GM19193 (cell line): ENCODE results near the gene KCNC3.

Experiments used
- POLR2A ChIP-seq: IDR thresholded peaks from 4 replicates; pipeline ENCODE4 v1.6.1; 2011; ENCODE audit not compliant: insufficient read depth, insufficient read length; ENCODE audit errors: extremely low read depth

KCNC3 gene

DNA sequence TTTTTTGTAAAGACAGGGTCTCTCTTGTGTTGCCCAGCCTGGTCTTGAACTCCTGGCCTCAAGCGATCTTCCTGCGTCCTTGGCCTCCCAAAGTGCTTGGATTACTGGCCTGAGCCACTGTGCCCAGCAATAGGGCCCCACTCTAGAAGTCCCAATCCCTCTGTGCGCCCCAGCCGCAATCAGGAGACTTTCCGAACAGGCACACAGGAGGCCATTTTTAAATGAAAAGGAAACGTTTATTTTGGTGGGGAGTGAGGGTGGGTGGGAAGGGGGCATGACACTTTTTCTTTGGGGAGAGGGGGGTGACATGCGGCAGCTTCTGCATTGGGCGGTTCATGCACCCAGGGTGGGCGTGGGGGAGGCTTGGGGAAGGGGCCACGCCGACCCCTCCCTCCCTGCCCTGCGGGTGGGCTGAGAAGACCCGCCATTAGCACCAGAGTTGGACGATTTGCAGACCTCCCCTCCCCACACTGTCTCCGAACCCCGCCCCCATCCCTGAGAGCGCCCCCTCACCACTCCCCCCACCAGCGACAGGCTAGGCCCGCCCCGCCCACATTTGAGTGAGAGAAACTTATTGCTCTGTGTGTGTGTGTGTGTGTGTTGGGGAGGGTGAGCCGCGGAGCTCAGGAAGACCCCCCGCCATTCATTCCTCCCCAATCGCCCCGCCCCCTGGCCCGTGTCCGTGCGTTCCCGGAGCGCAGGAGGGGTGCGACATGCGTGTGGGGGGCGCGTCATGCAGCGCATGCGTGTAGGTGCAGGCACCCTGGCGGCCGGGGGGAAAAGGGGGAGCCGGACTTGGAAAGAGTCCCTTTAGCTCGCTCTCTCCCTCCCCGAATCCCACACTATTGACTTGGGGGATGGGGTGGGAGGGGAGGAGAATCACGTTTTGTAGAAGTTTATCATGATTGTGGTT, 17.2 kb downstream of the KCNC3 start:
- no peak for TF ChIP-seq POLR2A

DNA sequence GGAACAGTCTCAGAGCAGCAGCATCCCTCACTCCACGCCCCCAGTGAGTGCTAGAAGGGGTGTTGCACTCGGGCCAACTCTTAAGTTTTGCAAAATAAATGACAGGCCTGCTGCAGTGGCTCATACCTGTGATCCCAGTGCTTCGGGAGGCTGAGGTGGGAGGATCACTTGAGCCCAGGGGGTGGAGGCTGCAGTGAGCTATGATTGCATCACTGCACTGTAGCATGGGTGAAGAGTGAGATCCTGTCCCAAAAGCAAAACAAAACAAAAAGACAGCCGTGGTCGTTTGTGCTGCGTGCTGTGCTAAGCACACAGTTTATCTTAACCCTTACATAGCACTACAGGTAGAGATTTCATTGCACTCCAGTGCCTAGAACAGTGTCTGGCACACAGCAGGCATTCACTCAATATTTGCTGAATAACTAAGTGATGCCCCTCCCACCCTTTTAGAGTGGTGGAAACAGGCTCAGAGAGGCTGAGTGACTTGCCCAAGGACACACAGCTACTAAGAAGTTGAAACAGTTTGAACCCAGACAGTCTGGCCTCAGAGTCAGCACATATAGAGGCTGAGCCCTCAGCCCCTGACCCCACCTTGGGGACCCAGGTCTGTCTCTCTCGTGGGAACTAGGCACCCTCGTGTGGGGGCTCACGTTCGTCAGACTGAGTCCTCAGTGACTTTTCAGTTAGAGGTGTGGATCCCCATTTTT, 18.3 kb downstream of the KCNC3 start:
- no peak for TF ChIP-seq POLR2A

DNA sequence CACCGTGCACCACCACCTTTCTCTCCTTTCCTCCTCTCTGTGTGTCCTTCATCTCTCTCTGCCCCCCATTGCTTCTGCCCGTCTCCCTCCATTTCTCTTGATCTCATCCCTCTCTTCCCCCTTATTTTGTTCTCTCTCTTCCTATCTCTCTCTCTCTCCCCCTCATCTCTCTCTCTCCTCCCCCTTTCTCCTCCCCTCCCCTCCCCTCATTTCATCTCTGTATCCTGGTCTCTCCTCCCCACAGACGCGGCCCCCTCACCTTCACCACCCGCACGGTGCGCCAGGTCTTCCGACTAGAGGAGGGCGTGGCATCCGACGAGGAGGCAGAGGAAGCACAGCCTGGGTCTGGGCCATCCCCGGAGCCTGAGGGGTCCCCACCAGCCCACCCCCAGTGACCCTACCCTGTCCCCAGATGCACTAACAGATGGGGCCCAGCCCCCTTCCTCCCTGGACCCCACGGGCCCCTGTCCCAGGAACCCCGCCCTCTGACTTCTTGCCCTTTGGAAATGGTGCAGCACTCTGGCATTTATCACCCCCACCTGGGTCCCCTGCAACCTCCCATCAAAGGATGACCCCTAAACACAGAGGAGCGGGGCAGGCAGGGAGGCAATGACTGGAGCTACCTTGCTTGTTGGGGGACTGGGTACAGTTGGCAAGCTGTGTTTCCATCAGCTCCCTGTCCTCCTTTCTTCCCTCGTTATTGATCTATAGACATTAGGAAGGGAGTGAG, 19.6 kb downstream of the KCNC3 start:
- TF ChIP-seq POLR2A = no peak

DNA sequence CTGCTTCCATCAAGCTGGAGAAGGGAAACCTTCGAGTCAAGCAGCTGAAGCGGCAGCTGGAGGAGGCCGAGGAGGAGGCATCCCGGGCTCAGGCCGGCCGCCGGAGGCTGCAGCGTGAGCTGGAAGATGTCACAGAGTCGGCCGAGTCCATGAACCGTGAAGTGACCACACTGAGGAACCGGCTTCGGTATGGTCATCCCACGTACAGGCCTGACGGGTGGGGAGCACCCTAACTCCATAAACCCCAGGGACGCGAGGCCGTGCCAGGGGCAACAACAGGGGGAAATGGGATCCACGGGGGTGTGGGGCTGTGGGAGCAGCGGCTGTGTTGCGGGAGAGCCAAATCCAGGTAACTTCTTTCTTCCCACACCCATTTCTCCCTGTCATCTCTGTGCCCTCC, 20.2 kb downstream of the KCNC3 start:
- TF ChIP-seq POLR2A = no peak

DNA sequence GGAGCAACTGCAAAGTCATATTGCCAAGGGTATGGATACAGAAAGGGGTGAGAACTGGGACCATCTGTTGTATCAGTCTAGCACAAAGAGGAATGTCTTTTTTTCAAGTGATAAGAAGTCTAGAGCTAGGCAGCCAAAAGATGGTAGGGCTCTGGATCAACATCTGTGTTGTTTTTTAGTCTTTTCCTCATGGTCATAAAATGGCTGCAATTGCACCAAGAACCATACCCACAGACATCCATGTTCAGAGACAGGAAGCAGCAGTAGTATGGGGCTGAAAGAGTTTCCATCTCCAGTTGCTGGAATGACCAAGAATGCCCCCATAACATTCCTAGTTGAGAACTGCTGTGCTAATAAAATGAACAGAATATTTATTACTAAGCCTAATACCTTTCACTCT, 25.6 kb downstream of the KCNC3 start:
- no peak for TF ChIP-seq POLR2A

DNA sequence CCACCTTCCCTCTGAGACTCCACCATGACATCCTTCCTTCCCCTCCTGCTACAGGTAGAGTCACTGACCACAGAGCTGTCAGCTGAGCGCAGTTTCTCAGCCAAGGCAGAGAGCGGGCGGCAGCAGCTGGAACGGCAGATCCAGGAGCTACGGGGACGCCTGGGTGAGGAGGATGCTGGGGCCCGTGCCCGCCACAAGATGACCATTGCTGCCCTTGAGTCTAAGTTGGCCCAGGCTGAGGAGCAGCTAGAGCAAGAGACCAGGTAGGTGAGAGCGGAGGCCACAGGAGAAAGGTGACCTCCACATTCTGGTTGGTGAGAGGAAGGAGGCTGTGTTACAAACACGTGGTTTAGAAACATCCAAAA, 27.6 kb downstream of the KCNC3 start:
- no peak for TF ChIP-seq POLR2A

DNA sequence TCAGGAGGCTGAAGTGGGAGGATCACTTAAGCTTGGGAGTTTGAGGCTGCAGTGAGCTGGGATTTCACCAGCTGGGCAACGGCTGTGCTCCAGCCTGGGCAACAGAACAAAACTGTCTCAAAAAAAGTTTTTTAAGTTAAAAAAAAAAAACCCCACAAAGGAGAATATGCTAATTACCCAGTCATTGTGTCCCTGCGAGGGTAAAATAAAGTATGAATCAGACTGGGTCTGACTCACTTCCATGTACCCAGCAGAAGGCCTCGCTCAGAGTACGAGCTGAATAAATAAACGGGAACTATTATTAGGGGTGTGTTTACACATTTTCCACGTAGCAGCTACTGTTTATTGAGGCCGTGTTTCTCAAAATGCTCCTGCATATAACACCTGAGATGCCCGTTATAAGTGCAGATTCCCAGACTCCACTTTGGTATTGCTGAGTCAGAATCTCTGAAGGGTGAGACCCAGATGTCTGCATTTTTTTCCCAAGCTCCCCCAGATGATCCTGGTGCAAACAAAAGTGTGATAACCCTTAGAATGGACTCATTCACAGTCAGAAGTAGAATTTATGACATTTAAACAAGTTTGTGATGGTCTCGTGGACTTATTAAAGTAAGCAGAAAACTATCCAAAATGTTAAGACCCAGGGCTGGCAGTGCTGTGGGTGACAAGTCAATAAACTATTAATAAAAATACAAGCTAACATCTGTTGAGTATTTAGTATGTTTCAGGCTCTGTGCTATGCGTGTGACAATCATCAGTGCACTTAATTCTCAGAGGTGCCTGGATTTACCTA, 28.2 kb downstream of the KCNC3 start:
- TF ChIP-seq POLR2A = no peak

DNA sequence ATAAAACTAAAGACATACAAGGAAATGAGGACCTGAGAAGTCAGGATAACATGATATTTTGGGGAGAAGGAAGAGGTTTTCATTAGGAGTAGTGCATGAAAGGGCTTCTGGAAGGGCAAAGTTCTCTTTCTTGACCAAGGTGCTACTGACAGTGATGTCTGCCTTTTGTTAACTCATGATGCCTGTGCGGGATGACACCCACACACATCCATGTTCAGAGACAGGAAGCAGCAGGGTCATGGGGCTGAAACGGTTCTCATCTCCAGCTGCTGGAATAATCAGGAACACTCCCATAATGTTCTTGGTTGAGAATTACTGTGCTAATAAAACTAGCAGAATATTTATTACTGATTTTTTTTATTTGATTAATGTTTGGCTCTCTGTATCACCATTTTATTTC, 29.1 kb downstream of the KCNC3 start:
- no peak for TF ChIP-seq POLR2A

DNA sequence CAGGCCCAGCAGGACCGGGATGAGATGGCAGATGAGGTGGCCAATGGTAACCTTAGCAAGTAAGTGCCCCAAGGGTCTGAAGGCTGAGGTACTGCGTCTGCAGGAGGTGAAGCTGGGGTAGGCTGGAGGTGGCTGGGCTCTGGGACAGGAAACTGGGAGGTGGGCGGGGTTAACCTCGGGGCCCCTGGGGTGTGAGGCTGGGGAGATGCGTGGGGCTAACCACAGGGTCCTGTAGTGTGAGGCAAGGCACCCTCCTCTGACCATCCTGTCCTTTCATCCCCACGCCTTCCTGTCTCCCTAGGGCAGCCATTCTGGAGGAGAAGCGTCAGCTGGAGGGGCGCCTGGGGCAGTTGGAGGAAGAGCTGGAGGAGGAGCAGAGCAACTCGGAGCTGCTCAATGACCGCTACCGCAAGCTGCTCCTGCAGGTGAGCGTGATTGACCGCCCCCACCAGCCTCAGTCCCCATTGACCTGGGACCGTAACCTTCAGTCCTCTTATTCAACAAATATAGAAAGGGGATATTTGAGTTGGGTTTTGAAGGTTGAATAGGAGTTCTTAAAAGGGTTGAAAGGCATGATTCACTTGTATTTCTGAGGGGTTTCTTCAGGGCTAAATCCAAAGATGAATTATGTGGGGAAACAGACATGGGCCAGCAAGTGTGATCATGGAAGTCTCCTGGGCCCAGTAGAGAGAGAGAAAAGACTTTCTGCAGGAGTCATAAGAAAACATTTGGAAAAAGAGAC, 35.7 kb downstream of the KCNC3 start:
- TF ChIP-seq POLR2A = no peak

DNA sequence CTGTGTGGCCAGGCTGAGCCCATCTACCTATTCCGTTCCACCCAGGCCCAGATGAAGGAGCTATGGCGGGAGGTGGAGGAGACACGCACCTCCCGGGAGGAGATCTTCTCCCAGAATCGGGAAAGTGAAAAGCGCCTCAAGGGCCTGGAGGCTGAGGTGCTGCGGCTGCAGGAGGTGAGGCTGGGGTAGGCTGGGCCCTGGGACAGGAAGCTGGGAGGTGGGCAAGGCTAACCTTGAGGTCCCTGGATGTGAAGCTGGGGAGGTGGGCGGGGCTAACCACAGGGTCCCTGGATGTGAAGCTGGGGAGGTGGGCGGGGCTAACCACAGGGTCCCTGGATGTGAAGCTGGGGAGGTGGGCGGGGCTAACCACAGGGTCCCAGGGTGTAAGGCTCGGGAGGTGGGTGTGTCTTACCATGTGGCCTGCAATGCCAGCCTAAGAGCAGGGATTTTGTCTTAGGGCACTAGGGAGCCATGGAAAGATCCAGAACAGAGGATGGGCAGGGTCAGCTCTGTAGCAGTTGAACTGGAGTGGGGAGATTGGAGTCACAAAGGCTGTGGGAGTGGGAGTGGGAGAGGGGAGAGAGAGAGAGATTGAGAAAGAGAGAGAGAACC, 36.9 kb downstream of the KCNC3 start:
- no peak for TF ChIP-seq POLR2A

DNA sequence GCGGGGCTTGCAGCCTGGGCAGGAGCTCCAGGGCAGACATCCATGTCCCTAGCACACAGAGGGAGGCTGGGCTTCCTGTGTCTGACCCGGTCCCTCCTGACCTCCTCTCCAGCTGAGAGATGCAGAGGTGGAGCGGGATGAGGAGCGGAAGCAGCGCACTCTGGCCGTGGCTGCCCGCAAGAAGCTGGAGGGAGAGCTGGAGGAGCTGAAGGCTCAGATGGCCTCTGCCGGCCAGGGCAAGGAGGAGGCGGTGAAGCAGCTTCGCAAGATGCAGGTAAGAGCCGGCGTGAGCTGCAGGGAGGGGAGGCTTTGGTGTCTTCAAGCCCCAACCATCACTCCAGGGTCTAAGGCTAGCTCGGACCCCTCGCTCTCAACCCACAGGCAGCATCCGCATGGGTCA, 38.4 kb downstream of the KCNC3 start:
- TF ChIP-seq POLR2A = no peak

DNA sequence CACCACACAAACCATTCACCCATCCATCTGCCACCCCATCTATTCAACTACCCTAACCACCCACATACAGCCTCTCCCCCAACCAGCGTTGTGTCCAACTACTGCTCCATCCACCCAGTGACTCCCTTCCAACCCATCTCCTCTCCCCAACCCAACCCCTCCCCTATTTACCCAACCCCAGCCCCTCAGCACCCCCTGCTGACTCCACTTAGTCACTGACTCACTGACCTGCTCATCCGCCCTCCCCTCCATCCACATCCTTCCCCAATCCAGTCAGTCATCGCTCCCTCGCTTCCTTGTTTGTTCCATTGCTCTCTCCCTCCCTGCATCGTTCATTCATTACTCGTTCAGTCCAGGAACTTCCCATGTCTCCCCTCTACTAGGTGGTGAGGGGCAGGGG, 39.2 kb downstream of the KCNC3 start:
- no peak for TF ChIP-seq POLR2A

DNA sequence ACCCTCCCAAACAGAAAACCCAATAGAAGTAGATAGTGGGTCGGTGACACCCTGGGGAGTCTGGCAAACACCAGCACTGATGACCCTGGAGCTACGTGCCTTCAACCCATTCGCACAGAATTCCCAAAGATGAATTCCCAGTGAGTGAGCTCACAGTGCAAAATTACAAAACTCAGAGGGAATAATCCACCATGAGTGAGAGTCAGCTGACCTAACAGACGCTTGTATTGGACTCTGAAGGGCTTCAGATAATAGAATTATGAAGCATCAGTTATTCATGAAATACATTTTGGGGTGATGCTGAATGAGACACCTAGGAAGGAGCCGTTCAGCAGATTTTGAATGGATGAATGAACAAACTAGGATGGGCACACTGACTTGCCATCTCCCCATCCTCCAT, 40.2 kb downstream of the KCNC3 start:
- TF ChIP-seq POLR2A = no peak

DNA sequence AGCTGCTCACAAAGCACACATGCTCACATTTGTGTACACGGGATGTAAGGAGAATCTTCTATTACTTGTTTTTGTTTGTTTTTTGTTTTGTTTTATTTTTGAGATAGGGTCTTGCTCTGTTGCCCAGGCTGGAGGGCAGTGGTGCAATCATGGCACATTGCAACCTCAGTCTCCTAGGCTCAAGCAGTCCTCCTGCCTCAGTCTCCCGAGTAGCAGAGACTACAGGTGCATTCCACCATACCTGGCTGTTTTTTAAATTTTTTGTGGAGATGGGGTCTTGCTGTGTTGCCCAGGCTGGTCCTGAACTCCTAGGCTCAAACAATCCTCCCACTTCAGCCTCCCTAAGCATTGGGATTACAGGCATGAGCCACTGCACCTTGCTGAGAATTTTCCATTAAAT, 41.8 kb downstream of the KCNC3 start:
- TF ChIP-seq POLR2A = no peak
